GM19035 (cell line): Measurements from ENCODE around the gene WDR7.
A peak's percentile ranks its signal among the peaks of the same experiment; 100 is the strongest.

Experiments used
- ATAC-seq: cut with Tn5 transposase; IDR thresholded peaks from one replicate; pipeline ENCODE4 v1.9.1; 2021; ENCODE audit not compliant: unreplicated experiment

WDR7 gene

GRCh38 chr18:57026316-57026715 is 375.2 kb downstream of the WDR7 start:
- ATAC-seq: no peak

GRCh38 chr18:57027190-57027708 is 376.1 kb downstream of the WDR7 start:
- ATAC-seq: no peak

GRCh38 chr18:57029761-57030160 is 378.6 kb downstream of the WDR7 start:
- no peak for ATAC-seq

GRCh38 chr18:57030417-57030816 is 379.3 kb downstream of the WDR7 start:
- ATAC-seq: no peak

GRCh38 chr18:57035590-57035989 is 384.4 kb downstream of the WDR7 start:
- ATAC-seq: no peak

GRCh38 chr18:57038395-57038794 is 387.2 kb downstream of the WDR7 start:
- ATAC-seq: no peak

GRCh38 chr18:57040175-57040574 is 389.0 kb downstream of the WDR7 start:
- no peak for ATAC-seq

GRCh38 chr18:57043241-57043640 is 392.1 kb downstream of the WDR7 start:
- ATAC-seq: no peak

- ATAC-seq: no peak
Observed at GRCh38 chr18:57048351-57048750, 397.2 kb downstream of the WDR7 start.

- ATAC-seq: no peak
Observed at GRCh38 chr18:57048859-57049258, 397.7 kb downstream of the WDR7 start.

- ATAC-seq: no peak
Observed at GRCh38 chr18:57050310-57050949, 399.3 kb downstream of the WDR7 start.

GRCh38 chr18:57051021-57051656 is 400.0 kb downstream of the WDR7 start:
- ATAC-seq: no peak

- ATAC-seq: no peak
Observed at GRCh38 chr18:57051657-57052044, 400.5 kb downstream of the WDR7 start.

- ATAC-seq: no peak
Observed at GRCh38 chr18:57052173-57052572, 401.0 kb downstream of the WDR7 start.

GRCh38 chr18:57052759-57053158 is 401.6 kb downstream of the WDR7 start:
- no peak for ATAC-seq

GRCh38 chr18:57054891-57055290 is 403.7 kb downstream of the WDR7 start:
- ATAC-seq: no peak

- ATAC-seq: peak; percentile 44
Observed at GRCh38 chr18:57057890-57058289, 406.7 kb downstream of the WDR7 start.

- no peak for ATAC-seq
Observed at GRCh38 chr18:57058734-57059133, 407.6 kb downstream of the WDR7 start.

- ATAC-seq: no peak
Observed at GRCh38 chr18:57059366-57059765, 408.2 kb downstream of the WDR7 start.

- no peak for ATAC-seq
Observed at GRCh38 chr18:57060814-57061213, 409.7 kb downstream of the WDR7 start.

- no peak for ATAC-seq
Observed at GRCh38 chr18:57062178-57062577, 411.0 kb downstream of the WDR7 start.

- no peak for ATAC-seq
Observed at GRCh38 chr18:57062844-57063243, 411.7 kb downstream of the WDR7 start.
